ENCODE measurements around the gene SH3BP5.

The SH3BP5 gene

GRCh38 chr3:15347063-15347736 is 14.8 kb upstream of the SH3BP5 start:
- H3K27ac ChIP-seq, result no peak overlapping the region
- no peak for TF ChIP-seq CTCF (conservative IDR thresholded peaks at IDR 0.05; ENCODE audit: low read depth)
- CTCF ChIA-PET, result no interaction called here
- no peak for DNase-seq (ENCODE audit: low spot score)
- POLR2A ChIA-PET (ENCODE audit: low non-redundant PET), result no interaction called here

- ChIA-PET CTCF (no interaction called here), POLR2A (ENCODE audit: low non-redundant PET) (no interaction called here)
- DNase-seq (ENCODE audit: low spot score), result no peak
- no peak for TF ChIP-seq CTCF (conservative IDR thresholded peaks at IDR 0.05; ENCODE audit: low read depth)
- no peak overlapping the region for H3K27ac ChIP-seq
These were observed 14.1 kb upstream of the SH3BP5 start for GRCh38 chr3:15346516-15346915.

GRCh38 chr3:15345608-15346137 is 13.3 kb upstream of the SH3BP5 start:
- POLR2A ChIA-PET (ENCODE audit: low non-redundant PET), result no interaction called here
- DNase-seq (ENCODE audit: low spot score), result no peak
- no peak overlapping the region for H3K27ac ChIP-seq
- CTCF ChIA-PET, result interaction anchor here (0.5 kb wide), 1 partner anchor 474 kb away, joined by 7 read pairs; no protein-coding TSS in a partner anchor
- no peak for TF ChIP-seq CTCF (conservative IDR thresholded peaks at IDR 0.05; ENCODE audit: low read depth)

GRCh38 chr3:15345066-15345607 is 12.8 kb upstream of the SH3BP5 start:
- ChIA-PET CTCF (interaction anchor here (0.5 kb wide), 1 partner anchor 473 kb away, joined by 7 read pairs; no protein-coding TSS in a partner anchor), POLR2A (ENCODE audit: low non-redundant PET) (no interaction called here)
- DNase-seq (ENCODE audit: low spot score), result no peak
- TF ChIP-seq CTCF (conservative IDR thresholded peaks at IDR 0.05; ENCODE audit: low read depth), result no peak
- no peak overlapping the region for H3K27ac ChIP-seq

- ChIA-PET POLR2A (ENCODE audit: low non-redundant PET) (no interaction called here), CTCF (no interaction called here)
- TF ChIP-seq CTCF (conservative IDR thresholded peaks at IDR 0.05; ENCODE audit: low read depth), result no peak
- H3K27ac ChIP-seq, result no peak overlapping the region
- no peak for DNase-seq (ENCODE audit: low spot score)
These were observed 10.6 kb upstream of the SH3BP5 start for GRCh38 chr3:15342945-15343344.

- POLR2A ChIA-PET (ENCODE audit: low non-redundant PET), result no interaction called here
- no peak for TF ChIP-seq CTCF (conservative IDR thresholded peaks at IDR 0.05; ENCODE audit: low read depth)
- DNase-seq (ENCODE audit: low spot score), result no peak
- no peak overlapping the region for H3K27ac ChIP-seq
- CTCF ChIA-PET, result no interaction called here
These were observed 9.9 kb upstream of the SH3BP5 start for GRCh38 chr3:15342246-15342645.
